GM19455 (cell line): ENCODE measurements around the gene TMEM72.

Source experiments
- ATAC-seq: cut with Tn5 transposase; IDR thresholded peaks from one replicate; pipeline ENCODE4 v1.9.1; 2021; ENCODE audit not compliant: unreplicated experiment

TMEM72 gene

GRCh38 chr10:44889834-44890233 is 21.3 kb upstream of the TMEM72 start:
- no peak for ATAC-seq

GRCh38 chr10:44890696-44891563 is 20.2 kb upstream of the TMEM72 start:
- ATAC-seq: no peak

GRCh38 chr10:44891721-44892120 is 19.4 kb upstream of the TMEM72 start:
- no peak for ATAC-seq

GRCh38 chr10:44893604-44894468 is 17.3 kb upstream of the TMEM72 start:
- ATAC-seq: no peak

GRCh38 chr10:44894691-44895090 is 16.4 kb upstream of the TMEM72 start:
- ATAC-seq: no peak

- no peak for ATAC-seq
Measured at GRCh38 chr10:44895280-44895679, 15.9 kb upstream of the TMEM72 start.

GRCh38 chr10:44897049-44897448 is 14.1 kb upstream of the TMEM72 start:
- no peak for ATAC-seq

- ATAC-seq: no peak
Measured at GRCh38 chr10:44898665-44899064, 12.5 kb upstream of the TMEM72 start.

GRCh38 chr10:44899450-44900080 is 11.6 kb upstream of the TMEM72 start:
- no peak for ATAC-seq

- no peak for ATAC-seq
Measured at GRCh38 chr10:44902941-44903545, 8.1 kb upstream of the TMEM72 start.

- ATAC-seq: no peak
Measured at GRCh38 chr10:44906486-44906885, 4.7 kb upstream of the TMEM72 start.

GRCh38 chr10:44907556-44907955 is 3.6 kb upstream of the TMEM72 start:
- ATAC-seq: no peak

- ATAC-seq: no peak
Measured at GRCh38 chr10:44908066-44908749, 2.9 kb upstream of the TMEM72 start.

- ATAC-seq: no peak
Measured at GRCh38 chr10:44908936-44909630, 2.1 kb upstream of the TMEM72 start.

- ATAC-seq: no peak
Measured at GRCh38 chr10:44909910-44910309, 1.2 kb upstream of the TMEM72 start.

GRCh38 chr10:44910602-44911001 is 535 bp upstream of the TMEM72 start:
- no peak for ATAC-seq

GRCh38 chr10:44911951-44912350 is 814 bp downstream of the TMEM72 start:
- no peak for ATAC-seq

GRCh38 chr10:44913350-44914081 is 2.4 kb downstream of the TMEM72 start:
- no peak for ATAC-seq

- ATAC-seq: no peak
Measured at GRCh38 chr10:44914891-44915290, 3.8 kb downstream of the TMEM72 start.
